ENCODE results near the gene MAPKAP1.
A peak's percentile ranks its signal among the peaks of the same experiment; 100 is the strongest.
"Not testable (repeated sequence)": the region's sequence is repeated elsewhere in the genome, so short reads cannot be mapped to it uniquely, and the experiment has no call there.

MAPKAP1 gene

DNA sequence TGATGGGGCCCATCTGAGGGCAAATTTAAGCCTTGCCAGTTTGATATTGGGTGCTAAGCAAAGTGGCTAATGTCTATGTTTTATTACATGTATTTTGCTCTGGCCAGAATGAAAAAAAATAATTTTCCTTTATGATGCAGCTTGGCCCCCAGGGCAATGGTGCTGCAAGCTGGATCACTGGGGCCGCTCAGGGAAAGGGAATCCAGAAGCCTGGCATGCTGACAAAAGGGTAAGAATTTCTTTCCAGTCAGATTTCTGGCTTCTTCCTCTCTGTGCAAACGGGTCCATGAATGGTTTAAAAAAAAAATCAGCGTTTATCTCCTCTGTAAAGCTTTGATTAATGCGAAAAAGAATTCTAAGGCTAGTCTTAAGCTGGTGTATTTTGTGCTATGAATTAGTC, 138.4 kb downstream of the MAPKAP1 start:
- DNase-seq (ENCODE audit: insufficient read length) (no peak), FAIRE-seq (no peak)
- TF ChIP-seq POLR2AphosphoS5 (IDR thresholded peaks at IDR 0.05; ENCODE audit: low read depth, low read length) (no peak), POLR2A (IDR thresholded peaks at IDR 0.05; ENCODE audit: low read depth, low read length) (no peak), TAF1 (IDR thresholded peaks at IDR 0.05; ENCODE audit: borderline replicate concordance, low read depth, low read length) (no peak)

DNA sequence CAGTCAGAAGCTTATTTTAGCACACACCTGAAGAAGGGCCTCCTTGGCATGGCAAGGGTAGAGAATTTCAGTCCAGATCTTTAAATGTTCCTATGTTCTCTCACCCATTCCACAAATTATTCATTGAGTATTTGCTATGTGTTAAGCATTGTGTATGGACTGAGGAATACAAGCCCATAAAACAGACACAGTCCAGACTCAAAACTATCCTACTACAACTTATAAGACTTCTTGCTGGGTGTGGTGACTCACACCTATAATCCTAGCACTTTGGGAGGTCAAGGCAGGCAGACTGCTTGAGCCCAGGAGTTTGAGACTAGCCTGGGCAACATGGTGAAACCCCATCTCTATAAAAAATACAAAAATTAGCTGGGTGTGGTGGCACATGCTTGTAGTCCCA, 141.0 kb downstream of the MAPKAP1 start:
- not testable (repeated sequence) for FAIRE-seq; DNase-seq (ENCODE audit: insufficient read length)

DNA sequence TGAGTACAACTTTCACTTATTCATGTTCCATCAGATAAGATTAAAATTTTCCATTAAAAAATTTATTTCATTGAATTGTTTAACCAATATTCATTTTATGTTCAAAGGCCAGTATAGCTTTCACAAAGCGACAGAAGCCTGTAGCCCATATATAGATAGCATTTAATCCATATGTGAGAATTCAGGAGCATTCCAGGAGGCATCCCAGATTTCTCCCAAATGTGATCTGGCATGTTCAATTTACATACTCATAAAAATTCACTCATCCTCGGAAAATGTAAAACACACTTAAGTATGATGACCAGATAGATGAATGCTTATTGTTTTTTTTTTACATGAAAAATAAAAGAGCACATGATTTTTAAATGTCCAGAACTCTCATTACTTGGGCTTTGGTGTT, 141.9 kb downstream of the MAPKAP1 start:
- DNase-seq (ENCODE audit: insufficient read length) (no peak), FAIRE-seq (no peak)
- TF ChIP-seq TAF1 (IDR thresholded peaks at IDR 0.05; ENCODE audit: borderline replicate concordance, low read depth, low read length) (no peak), POLR2A (IDR thresholded peaks at IDR 0.05; ENCODE audit: low read depth, low read length) (no peak), POLR2AphosphoS5 (IDR thresholded peaks at IDR 0.05; ENCODE audit: low read depth, low read length) (no peak)

DNA sequence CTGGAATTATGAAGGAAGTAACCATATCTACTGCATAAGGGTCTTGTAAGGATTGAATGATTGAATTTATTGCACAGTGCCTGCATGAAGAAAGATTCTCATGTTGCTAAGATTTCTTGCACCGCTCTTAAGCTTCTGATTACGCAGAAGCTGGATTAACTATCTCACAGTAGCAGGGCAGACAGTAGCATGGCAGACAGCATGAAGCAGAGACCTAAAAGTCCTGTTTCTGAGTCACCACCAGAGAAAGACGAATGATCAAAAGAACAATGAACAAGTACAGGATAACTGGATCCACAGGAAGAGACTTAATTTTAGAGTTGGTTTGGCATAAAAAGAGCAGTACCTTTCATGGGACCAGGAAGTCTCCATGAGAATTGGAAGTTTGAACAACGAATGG, 142.4 kb downstream of the MAPKAP1 start:
- no peak for TF ChIP-seq POLR2A (IDR thresholded peaks at IDR 0.05; ENCODE audit: low read depth, low read length)
- FAIRE-seq (no peak), DNase-seq (ENCODE audit: insufficient read length) (no peak)

DNA sequence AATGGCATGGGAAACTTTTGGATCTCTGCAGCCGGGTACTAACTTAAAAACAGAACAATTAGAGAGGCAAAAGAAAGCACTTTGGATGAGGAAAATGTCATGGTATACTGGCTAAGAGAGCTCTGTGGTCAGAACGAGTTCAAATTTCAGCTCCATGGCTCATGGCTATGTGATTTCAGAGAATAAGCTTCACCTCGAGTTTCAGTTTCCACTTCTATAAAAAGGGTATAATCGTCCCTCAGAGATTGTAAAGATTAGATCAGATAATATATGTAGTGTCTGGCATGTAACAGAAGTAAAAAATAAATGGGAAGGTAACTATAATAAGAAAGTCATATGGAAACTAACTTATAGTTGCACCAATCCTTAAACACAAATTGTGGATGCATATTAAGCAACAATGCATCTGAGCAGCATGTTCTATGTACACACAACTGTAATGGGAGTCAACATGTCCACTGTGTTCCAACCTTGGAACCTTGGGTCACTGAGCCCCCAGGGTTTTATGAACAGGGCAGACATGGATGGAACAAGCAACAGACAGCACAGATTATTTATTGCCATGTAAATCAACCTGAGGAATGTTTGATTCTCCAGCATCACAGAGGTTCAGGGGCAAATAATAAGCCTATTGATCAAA, 145.4 kb downstream of the MAPKAP1 start:
- DNase-seq (ENCODE audit: insufficient read length): peak; percentile 15
- no peak for TF ChIP-seq POLR2AphosphoS5 (IDR thresholded peaks at IDR 0.05; ENCODE audit: low read depth, low read length)
- no peak for TF ChIP-seq POLR2A (IDR thresholded peaks at IDR 0.05; ENCODE audit: low read depth, low read length)
- TF ChIP-seq TAF1 (IDR thresholded peaks at IDR 0.05; ENCODE audit: borderline replicate concordance, low read depth, low read length): no peak
- FAIRE-seq: peak; percentile 72

DNA sequence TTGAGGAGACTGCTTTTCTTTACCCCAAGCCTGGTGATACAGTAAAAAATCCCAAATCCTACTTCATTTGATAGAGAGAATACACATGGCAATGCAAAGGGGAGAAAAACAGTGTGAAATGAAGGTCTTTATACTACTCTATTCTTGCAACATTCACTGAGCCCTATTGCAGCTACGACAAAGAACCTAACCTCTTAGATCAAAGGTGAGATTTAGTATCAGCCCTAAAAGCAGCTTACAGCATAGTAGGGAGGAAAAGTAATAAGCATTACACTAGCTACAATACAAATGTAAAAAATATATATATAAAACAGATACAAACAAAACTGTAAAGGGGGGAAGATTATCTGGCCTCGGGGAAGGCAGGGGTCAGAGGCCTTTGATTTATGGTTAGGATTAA, 147.1 kb downstream of the MAPKAP1 start:
- FAIRE-seq (no peak), DNase-seq (ENCODE audit: insufficient read length) (no peak)
- TF ChIP-seq POLR2AphosphoS5 (IDR thresholded peaks at IDR 0.05; ENCODE audit: low read depth, low read length): no peak
- TF ChIP-seq POLR2A (IDR thresholded peaks at IDR 0.05; ENCODE audit: low read depth, low read length): no peak
- no peak for TF ChIP-seq TAF1 (IDR thresholded peaks at IDR 0.05; ENCODE audit: borderline replicate concordance, low read depth, low read length)

DNA sequence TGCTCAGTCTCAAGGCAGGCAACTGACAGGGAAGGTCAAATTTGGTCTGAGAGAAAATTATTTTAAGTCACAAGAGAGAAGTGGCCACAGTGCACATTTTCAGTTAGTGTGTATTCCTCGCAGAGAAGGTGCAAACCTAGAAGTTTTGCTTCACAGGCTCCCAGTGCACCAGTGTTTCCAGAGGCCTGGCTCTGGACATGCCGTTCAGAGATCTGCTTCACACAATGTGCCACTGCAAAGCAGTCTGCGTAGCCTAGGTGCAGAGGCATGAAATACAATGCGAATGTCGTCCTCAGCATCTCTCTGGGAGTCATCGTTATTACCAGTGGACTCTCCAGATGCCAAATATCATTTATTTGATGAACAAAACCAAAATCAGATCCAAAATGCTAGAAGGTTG, 147.8 kb downstream of the MAPKAP1 start:
- TF ChIP-seq POLR2A (IDR thresholded peaks at IDR 0.05; ENCODE audit: low read depth, low read length) (no peak), TAF1 (IDR thresholded peaks at IDR 0.05; ENCODE audit: borderline replicate concordance, low read depth, low read length) (no peak), POLR2AphosphoS5 (IDR thresholded peaks at IDR 0.05; ENCODE audit: low read depth, low read length) (no peak)
- DNase-seq (ENCODE audit: insufficient read length): no peak
- no peak for FAIRE-seq

DNA sequence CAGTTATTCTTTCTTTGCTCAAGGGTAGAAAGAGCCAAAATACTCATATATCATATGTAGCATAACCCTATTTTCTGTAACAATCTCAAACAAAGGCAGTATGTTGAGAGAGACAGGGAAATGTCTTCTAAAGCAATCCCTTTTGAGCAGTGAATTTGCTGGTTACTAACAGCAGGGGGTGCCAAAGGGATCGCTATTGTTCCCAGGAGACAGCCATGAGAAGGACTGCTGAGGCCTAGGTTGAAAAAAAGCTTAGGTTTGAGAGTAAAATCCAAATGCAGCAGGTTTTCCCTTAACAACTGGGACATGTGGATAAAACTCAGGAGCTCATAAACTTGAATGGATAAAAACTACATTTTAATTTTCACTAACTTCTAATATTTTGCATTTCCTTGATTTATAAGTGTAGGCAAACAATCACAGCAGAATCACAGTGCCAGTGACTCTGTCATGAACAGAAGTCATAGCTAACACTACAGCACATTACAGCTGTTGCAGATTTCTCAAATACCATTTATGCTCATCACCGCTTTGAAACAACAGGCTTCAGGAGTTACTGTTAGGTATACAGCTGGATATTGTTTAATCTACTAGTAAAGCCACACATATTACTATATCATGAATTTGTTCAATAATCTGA, 148.4 kb downstream of the MAPKAP1 start:
- FAIRE-seq: peak; percentile 79
- peak; percentile 27 for DNase-seq (ENCODE audit: insufficient read length)
- no peak for TF ChIP-seq POLR2AphosphoS5 (IDR thresholded peaks at IDR 0.05; ENCODE audit: low read depth, low read length)
- TF ChIP-seq TAF1 (IDR thresholded peaks at IDR 0.05; ENCODE audit: borderline replicate concordance, low read depth, low read length): no peak
- no peak for TF ChIP-seq POLR2A (IDR thresholded peaks at IDR 0.05; ENCODE audit: low read depth, low read length)

DNA sequence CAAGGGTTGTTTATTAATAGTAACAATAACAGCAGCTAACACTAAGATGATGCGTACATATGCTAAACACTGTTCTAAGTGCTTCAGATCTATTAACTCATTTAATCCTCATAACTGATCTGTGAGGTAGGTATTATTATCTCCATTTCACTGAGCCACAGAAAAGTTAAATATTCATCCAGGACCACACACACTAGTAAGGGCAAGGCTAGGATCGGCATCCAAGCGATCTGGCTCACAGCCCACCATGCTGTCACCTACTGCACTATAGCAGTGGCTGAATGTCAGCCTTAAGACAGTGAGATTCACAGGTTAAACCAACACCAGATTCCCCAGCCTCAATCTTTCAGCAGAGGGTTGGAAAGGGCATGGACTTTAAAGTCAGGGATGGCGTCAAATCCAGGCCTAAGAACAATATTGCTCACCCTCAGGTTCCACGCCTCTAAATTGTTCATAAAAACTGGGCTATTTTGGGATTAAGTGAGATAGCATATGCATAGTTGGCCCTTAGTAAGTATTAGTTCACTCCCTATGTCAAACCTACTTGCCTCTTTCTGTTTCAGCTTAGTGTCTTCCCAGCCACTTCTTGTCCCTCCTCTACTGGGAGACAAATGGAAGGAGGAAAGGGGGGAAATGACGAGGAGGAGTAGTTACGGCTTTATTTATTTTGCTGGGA, 150.8 kb downstream of the MAPKAP1 start:
- DNase-seq (ENCODE audit: insufficient read length): no peak
- no peak for FAIRE-seq
- TF ChIP-seq POLR2AphosphoS5 (IDR thresholded peaks at IDR 0.05; ENCODE audit: low read depth, low read length) (no peak), TAF1 (IDR thresholded peaks at IDR 0.05; ENCODE audit: borderline replicate concordance, low read depth, low read length) (no peak), POLR2A (IDR thresholded peaks at IDR 0.05; ENCODE audit: low read depth, low read length) (no peak)

DNA sequence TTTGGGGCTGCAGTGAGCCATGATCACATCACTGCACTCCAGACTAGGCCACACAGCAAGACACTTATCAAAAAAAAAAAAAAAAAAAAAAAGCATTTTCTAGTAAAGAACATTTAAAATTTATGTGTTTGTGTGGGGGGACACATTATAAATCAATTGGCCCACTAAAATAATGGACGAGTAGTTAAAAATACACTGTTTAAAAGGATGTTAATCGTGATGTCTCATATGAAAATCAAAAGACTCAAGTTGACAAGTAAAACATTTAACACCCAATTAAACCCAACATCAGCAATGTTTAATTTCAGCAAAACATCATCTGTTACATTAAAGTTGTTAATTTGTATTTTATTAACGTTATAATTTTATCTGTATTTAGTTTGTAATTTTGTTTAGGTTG, 152.3 kb downstream of the MAPKAP1 start:
- DNase-seq (ENCODE audit: insufficient read length): no peak
- no peak for FAIRE-seq
- TF ChIP-seq POLR2A (IDR thresholded peaks at IDR 0.05; ENCODE audit: low read depth, low read length) (no peak), POLR2AphosphoS5 (IDR thresholded peaks at IDR 0.05; ENCODE audit: low read depth, low read length) (no peak), TAF1 (IDR thresholded peaks at IDR 0.05; ENCODE audit: borderline replicate concordance, low read depth, low read length) (no peak)

DNA sequence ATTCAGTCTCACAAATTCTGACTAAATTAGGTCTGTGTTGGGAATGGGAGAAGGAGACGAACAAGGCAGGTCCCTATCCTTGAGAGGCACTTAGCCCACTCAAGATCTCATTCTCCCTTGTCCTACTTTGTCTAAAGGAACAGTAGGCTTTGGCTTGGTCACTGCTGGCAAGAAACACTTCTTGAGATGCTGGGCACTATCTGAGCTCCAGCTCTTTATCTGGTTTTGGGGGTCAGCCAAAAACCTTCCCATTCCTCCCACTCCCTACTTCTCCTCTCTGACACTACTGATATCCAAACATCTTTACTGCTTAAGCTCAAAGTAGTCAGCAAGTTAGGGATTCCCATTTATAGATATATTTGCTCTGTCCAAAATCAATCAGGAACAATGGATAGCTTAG, 155.2 kb downstream of the MAPKAP1 start:
- no peak for FAIRE-seq

More for the DNA sequence above, 155.2 kb downstream of the MAPKAP1 start:
- TF ChIP-seq TAF1 (IDR thresholded peaks at IDR 0.05; ENCODE audit: borderline replicate concordance, low read depth, low read length) (no peak), POLR2A (IDR thresholded peaks at IDR 0.05; ENCODE audit: low read depth, low read length) (no peak), POLR2AphosphoS5 (IDR thresholded peaks at IDR 0.05; ENCODE audit: low read depth, low read length) (no peak)
- DNase-seq (ENCODE audit: insufficient read length): no peak
